GM12864 (cell line): ENCODE data around the gene ISLR.
A peak's percentile ranks its signal among the peaks of the same experiment; 100 is the strongest.

Experiments
- DNase-seq: peaks from one replicate; pipeline ENCODE4 v3.0.0-alpha.2; 2011; ENCODE audit warnings: low read depth
- H3K4me3 ChIP-seq: 2 replicates; pipeline ENCODE4 v1.5.1; 2011; ENCODE audit warnings: mild to moderate bottlenecking, low read depth, low read length, control low read depth
- CTCF ChIP-seq: IDR thresholded peaks from 2 replicates; pipeline ENCODE4 v1.5.1; 2011; ENCODE audit warnings: low read depth, mild to moderate bottlenecking, moderate library complexity, low read length, control low read depth, inconsistent platforms; ENCODE audit errors: missing control alignments

The ISLR gene

GRCh38 chr15:74208901-74209559, 35.5 kb downstream of the ISLR start:
- H3K4me3 ChIP-seq = no peak overlapping the region
- no peak for TF ChIP-seq CTCF
- DNase-seq = no peak

GRCh38 chr15:74209560-74209958, 36.0 kb downstream of the ISLR start:
- TF ChIP-seq CTCF = no peak
- no peak overlapping the region for H3K4me3 ChIP-seq
- no peak for DNase-seq

GRCh38 chr15:74209997-74210671, 36.6 kb downstream of the ISLR start:
- DNase-seq = no peak
- TF ChIP-seq CTCF = no peak
- H3K4me3 ChIP-seq = no peak overlapping the region

- TF ChIP-seq CTCF = no peak
- H3K4me3 ChIP-seq = no peak overlapping the region
- no peak for DNase-seq
These were observed 37.2 kb downstream of the ISLR start for GRCh38 chr15:74210729-74211128.

GRCh38 chr15:74211656-74212055, 38.1 kb downstream of the ISLR start:
- TF ChIP-seq CTCF = no peak
- H3K4me3 ChIP-seq = no peak overlapping the region
- DNase-seq = no peak

- DNase-seq = peak; percentile 29
- H3K4me3 ChIP-seq = no peak overlapping the region
- TF ChIP-seq CTCF = no peak
These were observed 39.0 kb downstream of the ISLR start for GRCh38 chr15:74212494-74212893.

GRCh38 chr15:74213858-74214284, 40.4 kb downstream of the ISLR start:
- no peak for TF ChIP-seq CTCF
- no peak for DNase-seq

More at GRCh38 chr15:74213858-74214284, 40.4 kb downstream of the ISLR start:
- no peak overlapping the region for H3K4me3 ChIP-seq
